Loucy (cell line): Measurements from ENCODE around the gene C1QL4.

ENCODE experiments used
- H2AFZ ChIP-seq: fragments of 200-600 bp; sonication (generic); 2 replicates; pipeline ENCODE4 v1.6.0; 2016; ENCODE audit warnings: antibody characterized with exemption, mild to moderate bottlenecking, low read length, moderate library complexity
- H3F3A ChIP-seq: fragments of 200-600 bp; 2 replicates; pipeline ENCODE4 v1.6.0; 2016; ENCODE audit warnings: antibody characterized with exemption, low read depth, mild to moderate bottlenecking
- H3K27me3 ChIP-seq: fragments of 200-600 bp; sonication (generic); 2 replicates; pipeline ENCODE4 v1.6.1; 2014; ENCODE audit warnings: low read length, mild to moderate bottlenecking; ENCODE audit not compliant: insufficient read depth, poor library complexity, severe bottlenecking
- H3K36me3 ChIP-seq: fragments of 200-600 bp; sonication (generic); 2 replicates; pipeline ENCODE4 v1.6.1; 2016; ENCODE audit warnings: low read length; ENCODE audit not compliant: insufficient read depth
- H3K4me1 ChIP-seq: fragments of 200-600 bp; sonication (generic); 2 replicates; pipeline ENCODE4 v1.5.1; 2014; ENCODE audit warnings: low read length, mild to moderate bottlenecking; ENCODE audit not compliant: insufficient read depth, poor library complexity, severe bottlenecking
- H3K4me2 ChIP-seq: fragments of 200-600 bp; sonication (generic); 2 replicates; pipeline ENCODE4 v1.6.0; 2014; ENCODE audit warnings: antibody characterized with exemption, low read length, low read depth, mild to moderate bottlenecking; ENCODE audit not compliant: poor library complexity, severe bottlenecking
- H3K4me3 ChIP-seq: fragments of 200-600 bp; sonication (generic); 2 replicates; pipeline ENCODE4 v1.5.1; 2014; ENCODE audit warnings: low read length, mild to moderate bottlenecking, mixed read lengths; ENCODE audit not compliant: poor library complexity, severe bottlenecking
- H3K79me2 ChIP-seq: fragments of 200-600 bp; sonication (generic); 2 replicates; pipeline ENCODE4 v1.6.1; 2014; ENCODE audit warnings: low read length; ENCODE audit not compliant: insufficient read depth
- H3K9ac ChIP-seq: fragments of 200-600 bp; sonication (generic); 2 replicates; pipeline ENCODE4 v1.6.0; 2014; ENCODE audit warnings: mild to moderate bottlenecking, low read depth, low read length, moderate library complexity; ENCODE audit not compliant: poor library complexity, severe bottlenecking
- H3K9me2 ChIP-seq: fragments of 200-600 bp; sonication (generic); replicated peaks from 2 replicates; pipeline ENCODE4 v1.6.1; 2016; ENCODE audit warnings: low read depth, low read length, mixed read lengths
- H3K9me3 ChIP-seq: fragments of 200-600 bp; sonication (generic); 2 replicates; pipeline ENCODE4 v1.6.1; 2014; ENCODE audit warnings: mild to moderate bottlenecking, antibody characterized with exemption, low read length, low read depth; ENCODE audit not compliant: insufficient read depth
- H4K20me1 ChIP-seq: fragments of 200-600 bp; sonication (generic); 2 replicates; pipeline ENCODE4 v1.6.0; 2014; ENCODE audit warnings: antibody characterized with exemption, low read length, mild to moderate bottlenecking; ENCODE audit not compliant: insufficient read depth, poor library complexity, severe bottlenecking
- CTCF ChIP-seq: fragments of 200-600 bp; sonication (generic); conservative IDR thresholded peaks from 2 replicates; pipeline ENCODE4 v1.5.1; 2014; ENCODE audit warnings: mild to moderate bottlenecking, antibody characterized with exemption, low read length
- EZH2phosphoT487 ChIP-seq: fragments of 200-600 bp; IDR thresholded peaks from 2 replicates; pipeline ENCODE4 v1.6.1; 2018; ENCODE audit warnings: antibody characterized with exemption, mild to moderate bottlenecking, moderate library complexity, borderline replicate concordance

C1QL4 gene

GRCh38 chr12:49288922-49289555 is 47.9 kb downstream of the C1QL4 start:
- no peak overlapping the region for H3K9ac ChIP-seq
- no peaks in the 10 kb centered on the region for H3K9me2 ChIP-seq
- H3K9me3 ChIP-seq, result no peaks in the 10 kb centered on the region
- H3F3A ChIP-seq, result no peaks in the 10 kb centered on the region
- H4K20me1 ChIP-seq, result no peaks in the 10 kb centered on the region
- no peak overlapping the region for H3K4me3 ChIP-seq
- no peak for TF ChIP-seq EZH2phosphoT487
- no peak for TF ChIP-seq CTCF
- H2AFZ ChIP-seq, result no peak overlapping the region
- H3K4me2 ChIP-seq, result no peak overlapping the region
- H3K4me1 ChIP-seq, result no peaks in the 10 kb centered on the region
- H3K36me3 ChIP-seq, result no peaks in the 10 kb centered on the region
- no peaks in the 10 kb centered on the region for H3K27me3 ChIP-seq
- no peaks in the 10 kb centered on the region for H3K79me2 ChIP-seq

- H2AFZ ChIP-seq, result no peak overlapping the region
Observed at GRCh38 chr12:49288412-49288853, 48.6 kb downstream of the C1QL4 start.

GRCh38 chr12:49287876-49288275 is 49.1 kb downstream of the C1QL4 start:
- H3K27me3 ChIP-seq, result no peaks in the 10 kb centered on the region

More at GRCh38 chr12:49288412-49288853, 48.6 kb downstream of the C1QL4 start:
- H3K36me3 ChIP-seq, result no peaks in the 10 kb centered on the region
- no peaks in the 10 kb centered on the region for H3K9me3 ChIP-seq
- no peaks in the 10 kb centered on the region for H3F3A ChIP-seq
- no peaks in the 10 kb centered on the region for H3K27me3 ChIP-seq
- no peak overlapping the region for H3K4me3 ChIP-seq
- H3K9ac ChIP-seq, result no peak overlapping the region
- no peak overlapping the region for H3K4me2 ChIP-seq
- no peaks in the 10 kb centered on the region for H4K20me1 ChIP-seq
- H3K79me2 ChIP-seq, result no peaks in the 10 kb centered on the region
- H3K4me1 ChIP-seq, result no peaks in the 10 kb centered on the region
- TF ChIP-seq CTCF (peak; percentile 97), EZH2phosphoT487 (no peak)
- H3K9me2 ChIP-seq, result no peaks in the 10 kb centered on the region

More at GRCh38 chr12:49287876-49288275, 49.1 kb downstream of the C1QL4 start:
- Histone ChIP-seq H3F3A (no peaks in the 10 kb centered on the region), H3K9ac (no peak overlapping the region), H3K36me3 (no peaks in the 10 kb centered on the region), H3K9me3 (no peaks in the 10 kb centered on the region), H4K20me1 (no peaks in the 10 kb centered on the region), H3K4me3 (no peak overlapping the region), H2AFZ (no peak overlapping the region), H3K4me1 (no peaks in the 10 kb centered on the region), H3K9me2 (no peaks in the 10 kb centered on the region), H3K4me2 (no peak overlapping the region), H3K79me2 (no peaks in the 10 kb centered on the region)
- TF ChIP-seq EZH2phosphoT487, result no peak
- no peak for TF ChIP-seq CTCF
